Measurements from ENCODE around the gene KIAA0232.
"Not testable (repeated sequence)": the region's sequence is repeated elsewhere in the genome, so short reads cannot be mapped to it uniquely, and the experiment has no call there.

The KIAA0232 gene

GRCh38 chr4:6812766-6813165 lies 30.2 kb downstream of the KIAA0232 start:
- DNase-seq (ENCODE audit: low spot score) = no peak

- no peak for DNase-seq (ENCODE audit: low spot score)
Observed at GRCh38 chr4:6813725-6814124, 31.2 kb downstream of the KIAA0232 start.

GRCh38 chr4:6815029-6815836 lies 32.7 kb downstream of the KIAA0232 start:
- DNase-seq (ENCODE audit: low spot score) = no peak

- no peak for DNase-seq (ENCODE audit: low spot score)
Observed at GRCh38 chr4:6819295-6819694, 36.8 kb downstream of the KIAA0232 start.

- DNase-seq (ENCODE audit: low spot score) = no peak
Observed at GRCh38 chr4:6820695-6821094, 38.2 kb downstream of the KIAA0232 start.

GRCh38 chr4:6824071-6824470 lies 41.5 kb downstream of the KIAA0232 start:
- DNase-seq (ENCODE audit: low spot score) = no peak

GRCh38 chr4:6824772-6825402 lies 42.4 kb downstream of the KIAA0232 start:
- no peak for DNase-seq (ENCODE audit: low spot score)

- DNase-seq (ENCODE audit: low spot score) = no peak
Observed at GRCh38 chr4:6825403-6825802, 42.9 kb downstream of the KIAA0232 start.

GRCh38 chr4:6826781-6827508 lies 44.4 kb downstream of the KIAA0232 start:
- DNase-seq (ENCODE audit: low spot score) = no peak

GRCh38 chr4:6829086-6829485 lies 46.6 kb downstream of the KIAA0232 start:
- no peak for DNase-seq (ENCODE audit: low spot score)

- DNase-seq (ENCODE audit: low spot score) = no peak
Observed at GRCh38 chr4:6834867-6835266, 52.3 kb downstream of the KIAA0232 start.

GRCh38 chr4:6835616-6836015 lies 53.1 kb downstream of the KIAA0232 start:
- not testable (repeated sequence) for DNase-seq (ENCODE audit: low spot score)

GRCh38 chr4:6837106-6837505 lies 54.6 kb downstream of the KIAA0232 start:
- DNase-seq (ENCODE audit: low spot score) = not testable (repeated sequence)

- DNase-seq (ENCODE audit: low spot score) = no peak
Observed at GRCh38 chr4:6839579-6839978, 57.1 kb downstream of the KIAA0232 start.

GRCh38 chr4:6840062-6840976 lies 57.8 kb downstream of the KIAA0232 start:
- no peak for DNase-seq (ENCODE audit: low spot score)

GRCh38 chr4:6845027-6845426 lies 62.5 kb downstream of the KIAA0232 start:
- no peak for DNase-seq (ENCODE audit: low spot score)

- no peak for DNase-seq (ENCODE audit: low spot score)
Observed at GRCh38 chr4:6845574-6845973, 63.0 kb downstream of the KIAA0232 start.

GRCh38 chr4:6847178-6847577 lies 64.7 kb downstream of the KIAA0232 start:
- no peak for DNase-seq (ENCODE audit: low spot score)

GRCh38 chr4:6848717-6849305 lies 66.3 kb downstream of the KIAA0232 start:
- no peak for DNase-seq (ENCODE audit: low spot score)

- DNase-seq (ENCODE audit: low spot score) = no peak
Observed at GRCh38 chr4:6849691-6850090, 67.2 kb downstream of the KIAA0232 start.

GRCh38 chr4:6851431-6851830 lies 68.9 kb downstream of the KIAA0232 start:
- DNase-seq (ENCODE audit: low spot score) = no peak
